LNCAP (cell line): ENCODE data around the gene MRPL40.

ENCODE experiments used
- CTCF ChIP-seq: fragments of 450-650 bp; IDR thresholded peaks from 2 replicates; pipeline ENCODE4 v1.5.1; 2017; ENCODE audit warnings: mild to moderate bottlenecking

The MRPL40 gene

DNA sequence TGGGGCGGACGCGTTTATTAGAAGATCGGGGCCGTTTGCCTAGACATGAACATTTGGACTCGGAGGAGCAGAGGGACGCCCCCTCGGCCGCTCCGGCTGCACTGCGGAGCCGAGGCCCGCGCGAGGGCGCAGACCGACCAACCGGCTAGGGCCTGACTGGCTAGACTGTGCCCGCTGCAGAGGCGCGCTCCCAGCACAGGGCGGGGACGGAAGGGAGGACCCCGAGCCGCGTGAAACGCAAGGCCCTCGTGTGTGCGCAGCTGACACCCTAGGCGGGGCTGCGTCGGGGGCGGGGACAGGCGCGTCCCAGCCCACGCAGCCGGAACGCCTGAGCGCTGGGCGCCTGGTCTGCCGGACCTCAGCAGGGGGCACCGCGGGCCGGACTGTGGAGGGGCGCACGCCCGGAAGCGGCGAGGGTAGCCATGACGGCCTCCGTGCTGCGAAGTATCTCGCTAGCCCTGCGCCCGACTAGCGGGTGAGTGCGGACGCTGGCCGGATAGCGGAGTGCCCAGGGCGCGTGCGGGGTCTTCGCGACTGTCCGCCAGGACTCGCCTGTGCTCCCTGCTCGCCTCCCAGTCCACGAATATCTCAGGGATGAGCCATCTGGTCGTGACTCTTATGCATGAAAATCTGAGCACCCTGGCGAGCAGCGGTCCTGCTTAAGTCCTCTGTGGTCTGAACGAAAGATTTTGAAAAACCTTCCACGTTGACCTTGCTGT lies at the start of gene MRPL40:
Gene MRPL40, plus strand, starts transcription at position 413 of the 719 bp plus-strand sequence. Its CDS starts 10 bp downstream, at position 423.
- TF ChIP-seq CTCF, result no peak

DNA sequence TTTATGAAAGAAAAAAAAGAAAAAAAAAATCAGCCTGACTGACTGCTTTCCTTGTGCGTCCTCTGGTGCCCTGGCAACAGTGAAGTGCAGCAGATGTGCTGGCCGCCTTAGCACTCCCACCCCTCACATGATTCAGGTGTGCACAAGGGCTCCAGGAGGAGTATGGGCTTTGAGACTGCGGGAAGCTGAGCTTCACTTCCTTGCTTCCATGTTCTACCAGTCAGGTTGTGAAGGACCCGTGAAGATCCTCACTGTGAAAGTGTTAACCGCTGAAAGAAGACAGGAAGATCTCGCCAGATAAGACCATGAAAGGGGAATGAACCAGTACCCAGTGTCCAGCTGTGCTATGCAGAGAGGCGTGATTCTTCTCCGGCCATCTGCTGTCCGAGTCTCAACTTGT lies 49.1 kb upstream of the MRPL40 start:
- no peak for TF ChIP-seq CTCF

DNA sequence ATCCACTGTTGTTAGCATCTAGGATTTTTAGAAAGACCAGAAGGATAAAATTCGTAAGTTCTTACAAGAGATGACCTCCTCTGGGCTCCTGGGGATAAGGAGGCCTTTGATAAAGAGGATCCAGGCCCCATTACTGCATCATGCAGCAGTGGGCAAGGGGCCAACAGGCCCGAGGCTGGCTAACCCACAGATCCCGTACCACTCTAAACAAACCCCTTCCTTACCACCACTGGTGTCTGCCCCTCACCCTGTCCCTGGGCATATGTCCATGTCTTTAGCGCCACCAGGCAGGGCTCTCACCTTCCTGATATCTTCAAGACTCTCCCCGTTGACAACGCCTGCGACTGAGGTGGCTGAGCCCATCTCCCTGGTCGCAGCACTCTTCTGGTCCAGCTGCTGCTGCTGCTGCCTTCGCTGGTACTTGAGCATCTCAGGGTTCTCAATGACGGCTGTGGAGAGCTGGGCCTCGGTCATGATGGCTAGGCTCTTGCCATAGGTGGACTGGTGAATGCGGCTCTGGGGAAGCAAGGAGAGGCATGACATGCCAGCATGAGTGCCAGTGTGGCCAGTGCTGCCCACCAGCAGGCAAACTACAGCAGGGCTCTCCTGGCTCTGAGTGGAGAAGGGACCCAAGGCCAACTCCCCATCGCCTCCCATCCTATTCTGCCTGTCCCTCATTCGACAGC lies 47.0 kb upstream of the MRPL40 start:
- TF ChIP-seq CTCF, result no peak

DNA sequence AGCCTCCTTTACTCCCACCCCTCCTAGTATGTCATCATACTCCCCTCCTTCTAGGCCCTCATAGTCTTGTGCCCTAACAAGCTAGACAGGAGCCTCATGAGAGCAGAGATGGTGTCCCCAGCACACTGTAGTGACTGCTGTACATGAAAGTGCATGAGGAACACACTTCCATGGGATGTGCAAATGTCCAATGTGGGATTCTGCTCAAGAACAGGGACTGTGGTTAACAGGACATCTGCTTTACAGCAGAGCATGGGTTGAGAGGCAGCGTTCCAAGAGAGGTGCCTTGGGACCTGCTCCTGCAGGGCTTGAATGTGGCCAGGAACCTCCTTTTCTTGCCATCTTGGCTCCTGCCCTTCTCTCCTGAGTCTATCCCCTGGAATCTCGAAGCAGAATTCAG lies 46.1 kb upstream of the MRPL40 start:
- no peak for TF ChIP-seq CTCF

GRCh38 chr22:19387038-19387437 lies 45.3 kb upstream of the MRPL40 start:
- no peak for TF ChIP-seq CTCF

DNA sequence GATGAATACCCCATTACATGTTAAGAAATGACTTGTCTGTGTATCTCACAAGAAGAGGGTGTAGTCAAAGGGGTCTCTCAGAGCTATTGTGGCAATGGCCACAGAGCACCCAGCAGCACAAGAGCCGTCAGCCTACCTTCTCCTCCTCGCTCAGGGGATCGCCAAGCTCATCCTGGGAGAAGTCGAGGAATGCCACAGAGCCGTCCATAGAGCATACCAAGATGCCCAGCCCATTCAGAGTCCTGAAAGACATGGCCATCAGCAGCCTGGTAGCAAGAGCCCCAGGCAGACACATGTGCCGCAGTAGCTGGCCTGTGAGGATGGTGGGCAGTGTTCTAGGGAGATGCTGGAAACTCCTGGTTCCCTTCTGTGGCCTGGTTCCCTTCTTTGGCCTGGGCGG lies 44.8 kb upstream of the MRPL40 start:
- TF ChIP-seq CTCF, result no peak

DNA sequence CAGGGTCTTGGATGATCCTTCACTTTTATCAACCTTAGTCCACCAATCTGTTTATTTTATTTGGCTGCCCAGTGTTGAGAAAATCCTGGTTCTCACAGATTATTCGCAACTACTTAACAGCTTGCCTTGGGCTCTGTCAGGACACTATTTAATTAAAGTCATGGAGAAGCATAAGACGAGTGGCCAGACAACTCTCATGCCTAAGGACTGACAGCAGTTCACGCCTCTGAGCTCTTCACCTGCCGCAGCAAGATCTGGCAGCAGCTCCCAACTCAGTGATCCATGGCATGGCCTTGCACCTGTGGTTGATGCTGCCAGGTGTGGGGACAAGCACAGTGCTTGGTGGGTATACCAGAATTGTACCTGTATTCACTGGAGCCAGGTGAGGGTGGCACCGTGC lies 38.6 kb upstream of the MRPL40 start:
- no peak for TF ChIP-seq CTCF
